Right ventricle myocardium superior (tissue), 1 donor: Measurements from ENCODE around the gene JMJD1C. TPM values are rescaled to one million over a fixed set of nuclear protein-coding genes. Genes with fewer than 3 reads are reported as not detected.

Source experiments
- ATAC-seq: fragments of 200-7000 bp; cut with Tn5 transposase; one replicate; pipeline ENCODE4 v1.9.1; 2020; ENCODE audit warnings: mild to moderate bottlenecking; ENCODE audit not compliant: poor library complexity
- DNase-seq: peaks from one replicate; pipeline ENCODE4 v3.0.0-alpha.2; 2020
- intact Hi-C: fragments of 100-400 bp; cut with DNase I; formaldehyde crosslinking; loops from one replicate; pipeline ENCODE4 v1.11.2; 2022
- total RNA-seq: library from RNA; stranded (reverse); fragmentation: NEBNext Ultra II Directional; extraction: Animal tissue kit (Norgen Biotek cat#: 25700); gene quantifications from one replicate; pipeline ENCODE4 v1.2.1, GENCODE V29; 2021
- donor health status: DM: no; HTN: yes; CAD: no; lungs with severe emphysema.

The JMJD1C gene
- total RNA-seq, 1 donor from 2014 or later = 32.9 TPM

- no peak for DNase-seq
- intact Hi-C loops = no loop called here
- no peak for ATAC-seq
Measured at GRCh38 chr10:63446716-63447440, 18.9 kb downstream of the JMJD1C start.

DNA sequence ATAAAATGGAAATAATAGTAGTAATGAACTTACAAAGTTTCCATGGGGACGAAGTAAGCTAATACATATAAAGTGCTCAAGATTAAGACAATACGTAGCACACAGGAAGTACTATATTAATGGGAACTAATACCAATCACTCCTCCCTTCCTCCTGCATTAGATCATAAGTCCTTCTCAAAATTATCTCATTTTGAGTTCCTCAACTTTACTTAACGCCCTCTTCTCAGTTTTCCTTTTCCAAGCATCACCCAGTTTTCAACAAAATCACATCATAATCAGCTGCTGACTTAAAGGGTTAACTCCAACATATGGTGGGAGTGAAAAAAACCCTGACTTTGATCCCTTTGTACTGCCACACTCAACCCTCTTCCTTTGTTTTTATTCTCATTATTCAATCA, 24.4 kb downstream of the JMJD1C start:
- ATAC-seq (no peak), DNase-seq (no peak)
- intact Hi-C loops = no loop called here

GRCh38 chr10:63439607-63440006, 26.2 kb downstream of the JMJD1C start:
- no peak for DNase-seq
- no peak for ATAC-seq
- intact Hi-C loops = no loop called here

- intact Hi-C loops = no loop called here
- ATAC-seq = peak; percentile 30
- DNase-seq = no peak
Measured at GRCh38 chr10:63438506-63439498, 27.0 kb downstream of the JMJD1C start.

DNA sequence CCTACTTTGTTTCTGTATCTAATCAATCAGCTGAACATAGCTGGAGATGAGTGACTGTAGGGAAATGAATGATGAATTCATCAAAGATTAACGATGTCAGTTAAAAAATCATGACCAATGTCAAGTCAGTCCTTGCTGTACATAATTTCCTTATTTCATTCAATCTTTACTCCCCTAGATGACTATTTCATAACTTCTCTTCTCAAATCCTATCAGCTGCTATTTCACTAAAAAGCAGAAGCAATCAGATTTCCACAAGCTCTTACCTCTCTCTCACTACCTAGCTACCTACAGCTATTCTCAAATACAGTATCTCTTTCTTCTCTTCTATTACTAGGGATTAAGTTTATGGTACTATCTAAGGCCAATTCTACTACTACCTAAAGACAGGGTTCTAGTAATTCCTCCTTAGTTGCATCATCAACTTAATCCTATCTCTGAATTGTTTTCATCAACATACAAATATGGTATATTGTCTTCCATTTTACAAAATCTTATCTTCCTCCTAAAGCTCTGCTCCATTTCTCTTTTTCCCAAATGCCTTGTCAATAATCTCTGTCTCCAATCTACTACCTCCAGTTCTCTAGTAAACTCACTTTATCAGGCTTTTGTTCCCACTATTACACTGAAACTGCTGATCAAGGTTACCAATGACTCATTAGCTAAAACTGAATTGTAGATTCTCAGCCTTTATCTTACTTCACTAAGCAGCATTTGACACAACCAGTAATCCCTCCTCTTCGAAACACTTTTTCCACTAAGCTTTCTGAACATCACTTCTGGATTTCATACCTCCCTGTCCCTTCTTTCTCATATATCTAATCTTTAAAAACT, 28.4 kb downstream of the JMJD1C start:
- intact Hi-C loops = no loop called here
- DNase-seq (no peak), ATAC-seq (no peak)

GRCh38 chr10:63436225-63436624, 29.6 kb downstream of the JMJD1C start:
- DNase-seq = no peak
- ATAC-seq = no peak
- intact Hi-C loops = no loop called here

- intact Hi-C loops = no loop called here
- DNase-seq = no peak
Measured at GRCh38 chr10:63434866-63435854, 30.6 kb downstream of the JMJD1C start.

DNA sequence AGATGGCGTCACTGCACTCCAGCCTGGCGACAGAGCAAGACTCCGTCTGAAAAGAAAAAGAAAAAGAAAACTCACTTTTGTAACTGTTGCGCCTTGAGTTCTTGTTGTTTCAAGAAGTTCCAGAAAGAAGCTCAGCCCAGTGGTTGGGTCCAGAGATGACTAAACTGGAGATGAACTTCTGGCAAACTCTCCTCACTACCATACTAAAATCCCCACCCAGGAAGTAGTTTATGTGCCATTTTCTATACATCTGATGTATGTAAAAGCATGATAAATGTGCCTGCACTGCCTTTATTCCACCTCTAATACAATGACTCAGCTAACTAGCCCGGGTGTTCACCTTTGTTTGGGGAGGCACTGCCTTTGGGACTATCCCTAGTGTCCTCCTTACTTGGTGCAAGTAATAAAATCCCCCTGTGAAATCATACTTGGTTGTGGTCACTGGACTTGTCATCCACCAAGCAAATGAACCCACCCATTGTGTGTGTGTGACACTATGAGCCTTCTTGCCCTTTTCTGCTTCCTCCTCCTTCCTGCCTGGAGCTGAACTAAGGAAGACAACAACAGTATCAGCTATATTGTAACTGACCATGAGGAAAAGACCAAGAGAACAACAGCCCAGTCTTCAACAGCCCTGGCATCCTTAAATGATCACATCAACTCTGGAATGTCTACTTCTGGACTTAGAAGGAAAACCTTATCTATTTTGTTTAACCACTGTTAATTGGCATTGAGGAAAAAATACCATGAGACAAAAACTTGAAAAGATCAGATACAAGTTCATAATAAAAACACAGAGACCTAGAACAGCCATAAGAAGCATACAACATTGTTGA, 33.6 kb downstream of the JMJD1C start:
- intact Hi-C loops = no loop called here
- DNase-seq (no peak), ATAC-seq (no peak)

More at GRCh38 chr10:63434866-63435854, 30.6 kb downstream of the JMJD1C start:
- no peak for ATAC-seq

- DNase-seq = no peak
- intact Hi-C loops = no loop called here
- no peak for ATAC-seq
Measured at GRCh38 chr10:63430999-63431356, 34.8 kb downstream of the JMJD1C start.

DNA sequence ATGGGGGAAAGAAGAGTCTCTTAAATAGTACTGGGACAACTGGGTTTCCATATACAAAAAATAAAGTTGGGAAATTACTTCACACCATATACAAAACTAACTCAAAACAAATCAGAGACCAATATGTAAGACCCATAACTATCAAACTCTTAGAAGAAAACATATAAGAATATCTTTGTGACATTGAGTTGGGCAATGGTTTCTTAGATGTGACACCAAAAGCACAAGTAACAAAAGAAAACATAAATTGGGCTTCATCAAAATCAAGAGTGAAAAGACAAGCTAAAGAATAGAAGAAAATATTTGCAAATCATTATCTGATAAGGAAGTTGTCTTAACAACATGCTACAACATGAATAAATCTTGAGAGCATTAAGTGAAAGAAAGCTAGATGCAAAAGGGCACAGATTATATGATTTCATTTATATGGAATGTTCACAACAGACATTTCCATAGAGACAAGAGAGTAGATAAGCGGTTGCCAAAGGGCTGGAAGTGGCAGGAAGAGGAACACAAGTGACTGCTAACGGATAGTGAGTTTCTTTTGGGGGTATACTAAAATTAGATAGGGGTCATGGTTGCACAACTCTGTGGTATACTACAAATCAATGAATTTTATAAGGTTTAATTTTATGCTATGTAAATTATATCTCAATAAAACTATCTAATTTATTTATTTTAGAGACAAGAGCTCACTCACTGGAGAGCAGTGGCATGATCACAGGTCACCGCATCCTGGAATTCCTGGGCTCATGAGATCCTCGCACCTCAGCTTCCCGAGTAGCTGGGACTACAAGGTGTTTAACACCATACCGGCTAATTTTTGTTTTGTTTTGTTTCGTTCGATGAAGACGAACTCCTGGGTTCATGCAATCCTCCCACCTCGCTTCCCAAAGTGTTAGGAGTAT, 35.4 kb downstream of the JMJD1C start:
- DNase-seq (no peak), ATAC-seq (peak; percentile 66)
- intact Hi-C loops = no loop called here

DNA sequence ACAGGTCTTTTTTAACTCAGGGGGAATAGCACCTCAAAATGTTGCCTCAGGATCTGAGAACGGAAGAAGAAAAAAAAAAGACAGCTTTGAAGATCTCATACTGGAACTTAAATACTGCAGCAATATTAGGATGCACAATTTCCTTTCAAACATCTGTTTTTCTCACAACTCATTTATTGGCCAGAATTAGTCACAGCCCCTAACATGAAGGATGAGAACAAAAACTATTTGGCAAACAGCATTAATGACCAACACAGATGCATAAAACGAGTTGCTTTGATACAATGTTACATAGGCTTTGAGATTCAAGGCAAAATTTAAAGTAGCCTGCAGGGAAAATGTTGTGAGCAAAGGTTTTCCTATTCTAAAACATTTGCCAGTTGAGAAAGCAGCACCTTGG, 36.5 kb downstream of the JMJD1C start:
- no peak for DNase-seq
- peak; percentile 36 for ATAC-seq
- intact Hi-C loops = no loop called here

GRCh38 chr10:63427013-63427412, 38.8 kb downstream of the JMJD1C start:
- DNase-seq (no peak), ATAC-seq (no peak)
- intact Hi-C loops = no loop called here

- DNase-seq (no peak), ATAC-seq (no peak)
- intact Hi-C loops = no loop called here
Measured at GRCh38 chr10:63425512-63425911, 40.3 kb downstream of the JMJD1C start.

- intact Hi-C loops = no loop called here
- DNase-seq (no peak), ATAC-seq (no peak)
Measured at GRCh38 chr10:63424576-63424975, 41.2 kb downstream of the JMJD1C start.

DNA sequence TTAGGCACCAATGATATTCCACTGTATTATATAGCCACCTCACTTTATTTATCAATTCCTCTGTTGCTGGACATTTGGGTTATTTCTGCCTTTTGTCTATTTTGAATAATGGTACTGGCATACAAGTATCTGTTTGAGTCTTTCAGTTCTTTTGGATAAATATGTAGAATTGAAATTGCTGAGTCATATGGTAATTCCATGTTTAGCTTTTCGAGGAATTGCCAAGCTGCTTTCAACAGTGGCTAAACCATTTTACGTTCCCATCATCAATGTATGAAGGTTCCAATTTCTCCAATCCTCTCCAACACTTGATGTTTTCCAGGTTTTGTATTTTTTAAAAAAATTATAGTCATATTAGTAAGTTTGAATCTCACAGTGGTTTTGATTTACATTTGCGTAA, 42.3 kb downstream of the JMJD1C start:
- ATAC-seq = no peak
- intact Hi-C loops = no loop called here
- DNase-seq = no peak

DNA sequence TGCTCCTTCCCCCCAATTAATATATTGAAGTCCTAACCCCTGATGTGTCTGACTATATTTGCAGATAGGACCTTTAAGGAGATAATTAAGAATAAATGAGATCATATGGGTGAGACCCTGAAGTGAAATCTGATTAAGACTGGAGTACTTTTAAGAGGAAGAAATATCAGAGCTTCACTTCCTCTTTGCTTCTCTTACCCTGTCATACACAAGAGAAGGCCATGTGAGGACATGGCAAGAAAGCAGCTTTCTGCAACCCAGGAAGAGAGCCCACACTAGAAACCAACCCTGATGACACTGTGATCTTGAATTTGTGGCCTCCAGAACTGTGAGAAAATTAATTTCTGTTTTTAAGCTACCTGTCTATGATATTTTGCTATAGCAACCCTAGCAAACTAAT, 44.2 kb downstream of the JMJD1C start:
- intact Hi-C loops = no loop called here
- DNase-seq = no peak
- ATAC-seq = peak; percentile 69
